Effector memory CD4-positive, alpha-beta T cell (primary cell): ENCODE measurements around the gene MAG.

ENCODE experiments used
- DNase-seq, 3 donors: peaks; one replicate each; pipeline ENCODE4 v3.0.0-alpha.2; 2020
- H3K27ac ChIP-seq: 2 replicates; pipeline ENCODE4 v1.7.0; 2013; ENCODE audit warnings: mild to moderate bottlenecking, low read length, moderate library complexity; ENCODE audit not compliant: insufficient read depth, poor library complexity, severe bottlenecking
- H3K27me3 ChIP-seq: replicated peaks from 2 replicates; pipeline ENCODE4 v1.7.0; 2013; ENCODE audit warnings: mild to moderate bottlenecking, low read length; ENCODE audit not compliant: insufficient read depth, control insufficient read depth, poor library complexity, severe bottlenecking
- H3K36me3 ChIP-seq: 2 replicates; pipeline ENCODE4 v1.7.0; 2013; ENCODE audit warnings: mild to moderate bottlenecking, low read length, moderate library complexity; ENCODE audit not compliant: control insufficient read depth, insufficient read depth
- H3K4me1 ChIP-seq: 2 replicates; pipeline ENCODE4 v1.7.0; 2013; ENCODE audit warnings: low read length, mild to moderate bottlenecking; ENCODE audit not compliant: control insufficient read depth, insufficient read depth, poor library complexity, severe bottlenecking
- H3K4me3 ChIP-seq: 2 replicates; pipeline ENCODE4 v1.7.0; 2013; ENCODE audit warnings: low read length, low read depth, mild to moderate bottlenecking; ENCODE audit not compliant: insufficient read depth, poor library complexity, severe bottlenecking
- H3K9me3 ChIP-seq: 2 replicates; pipeline ENCODE4 v1.7.0; 2013; ENCODE audit warnings: mild to moderate bottlenecking, low read length, moderate library complexity; ENCODE audit not compliant: control insufficient read depth

Gene MAG

DNA sequence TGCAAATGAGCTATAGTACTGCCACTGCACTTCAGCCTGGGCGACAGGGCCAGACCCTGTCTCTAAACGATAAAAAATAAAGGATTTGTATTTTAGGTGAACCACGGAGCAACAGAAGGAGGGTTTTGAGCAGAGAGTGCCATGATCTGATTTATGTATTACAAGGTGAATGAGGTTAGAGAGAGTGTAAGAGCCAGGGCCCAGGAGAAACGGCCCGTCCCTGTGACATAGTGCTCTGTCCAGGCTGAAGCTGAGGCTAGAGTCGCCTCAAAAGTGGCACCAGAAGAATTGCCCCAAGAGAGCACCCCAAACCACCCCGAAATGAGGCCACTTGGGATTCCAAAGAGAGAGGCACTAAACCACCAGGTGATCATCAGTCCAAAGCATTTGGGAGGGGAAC is 16.9 kb downstream of the MAG start:
- no peak for DNase-seq
- Histone ChIP-seq H3K4me3 (no peak overlapping the region), H3K9me3 (no peaks in the 10 kb centered on the region)

DNA sequence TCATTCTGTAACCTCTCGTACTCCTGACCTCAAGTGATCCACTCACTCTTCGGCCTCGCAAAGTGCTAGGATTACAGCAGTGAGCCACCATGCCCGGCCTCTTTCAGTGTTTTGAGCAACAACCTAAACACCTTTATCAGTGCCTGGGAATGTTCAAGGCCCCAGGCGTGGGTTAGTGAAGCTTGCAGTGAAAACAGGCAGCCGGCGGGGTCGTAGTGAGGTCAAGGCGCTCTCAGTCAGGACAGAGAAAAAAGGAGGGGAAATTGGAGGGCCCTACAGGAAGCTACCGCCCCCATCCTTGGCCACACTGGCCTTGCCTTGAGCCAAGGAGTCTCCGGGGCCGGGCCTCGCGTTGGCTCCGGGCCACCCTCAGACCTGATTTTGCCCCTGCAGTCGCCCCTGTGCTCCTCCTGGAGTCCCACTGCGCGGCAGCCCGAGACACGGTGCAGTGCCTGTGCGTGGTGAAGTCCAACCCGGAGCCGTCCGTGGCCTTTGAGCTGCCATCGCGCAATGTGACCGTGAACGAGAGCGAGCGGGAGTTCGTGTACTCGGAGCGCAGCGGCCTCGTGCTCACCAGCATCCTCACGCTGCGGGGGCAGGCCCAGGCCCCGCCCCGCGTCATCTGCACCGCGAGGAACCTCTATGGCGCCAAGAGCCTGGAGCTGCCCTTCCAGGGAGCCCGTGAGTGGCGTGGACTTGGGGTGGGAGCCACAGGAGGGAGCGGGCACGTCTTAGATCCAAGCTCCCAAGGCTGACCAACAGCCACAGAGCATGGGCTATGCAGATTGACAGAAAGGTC is 17.7 kb downstream of the MAG start:
- Histone ChIP-seq H3K4me3 (no peak overlapping the region), H3K4me1 (no peaks in the 10 kb centered on the region), H3K9me3 (no peaks in the 10 kb centered on the region), H3K27ac (no peak overlapping the region), H3K27me3 (no peaks in the 10 kb centered on the region), H3K36me3 (no peaks in the 10 kb centered on the region)
- no peak for DNase-seq

More for the DNA sequence above, 16.9 kb downstream of the MAG start:
- H3K36me3 ChIP-seq, result no peaks in the 10 kb centered on the region
- no peaks in the 10 kb centered on the region for H3K4me1 ChIP-seq
- H3K27ac ChIP-seq, result no peak overlapping the region
- no peaks in the 10 kb centered on the region for H3K27me3 ChIP-seq

DNA sequence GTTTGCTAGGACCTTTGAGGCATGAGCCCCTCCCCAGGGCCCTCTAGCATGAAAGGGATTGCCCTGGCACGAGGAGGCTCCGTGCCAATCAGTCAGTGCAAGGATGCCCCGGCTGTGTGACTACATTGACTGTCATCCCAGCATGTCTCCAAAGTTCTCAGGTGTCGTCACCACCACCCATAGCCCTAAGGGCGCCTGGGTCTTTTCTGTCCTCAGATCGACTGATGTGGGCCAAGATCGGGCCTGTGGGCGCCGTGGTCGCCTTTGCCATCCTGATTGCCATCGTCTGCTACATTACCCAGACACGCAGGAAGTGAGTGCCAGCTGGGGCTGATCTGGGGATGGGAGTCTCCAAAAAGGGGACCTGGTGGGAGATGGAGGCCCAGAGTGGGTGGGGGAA is 18.4 kb downstream of the MAG start:
- Histone ChIP-seq H3K27me3 (no peaks in the 10 kb centered on the region), H3K4me1 (no peaks in the 10 kb centered on the region), H3K27ac (no peak overlapping the region), H3K36me3 (no peaks in the 10 kb centered on the region), H3K4me3 (no peak overlapping the region), H3K9me3 (no peaks in the 10 kb centered on the region)
- DNase-seq, result no peak

DNA sequence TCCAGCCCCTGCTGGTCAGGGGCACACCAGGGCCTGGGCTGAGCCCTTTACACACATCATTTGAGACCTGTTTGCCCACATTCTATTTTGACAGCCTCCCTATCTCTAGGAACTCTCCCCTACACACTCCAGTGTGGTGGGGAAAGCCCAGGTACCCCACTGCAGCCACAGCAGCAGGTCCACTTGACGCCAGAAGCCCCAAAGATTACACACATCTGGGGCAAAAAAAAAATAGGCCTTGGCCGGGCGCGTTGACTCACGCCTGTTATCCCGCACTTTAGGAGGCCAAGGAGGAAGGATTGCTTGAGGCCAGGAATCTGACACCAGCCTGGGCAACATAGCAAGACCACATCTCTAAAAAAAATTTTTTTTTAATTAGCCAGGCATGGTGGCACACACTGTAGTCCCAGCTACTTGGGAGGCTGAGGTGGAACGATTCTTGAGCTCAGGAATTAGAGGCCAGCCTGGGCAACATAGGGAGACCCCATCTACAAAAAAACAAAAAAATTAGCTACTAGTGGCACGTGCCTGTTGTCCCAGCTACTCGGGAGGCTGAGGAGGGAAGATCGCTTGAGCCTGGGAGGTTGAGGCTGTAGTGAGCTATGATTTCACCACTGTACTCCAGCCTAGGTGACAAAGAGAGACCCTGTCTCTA is 19.0 kb downstream of the MAG start:
- no peak for DNase-seq
- H3K4me1 ChIP-seq, result no peaks in the 10 kb centered on the region
- no peak overlapping the region for H3K4me3 ChIP-seq
- H3K27me3 ChIP-seq, result no peaks in the 10 kb centered on the region
- H3K27ac ChIP-seq, result no peak overlapping the region
- no peaks in the 10 kb centered on the region for H3K9me3 ChIP-seq
- no peaks in the 10 kb centered on the region for H3K36me3 ChIP-seq

DNA sequence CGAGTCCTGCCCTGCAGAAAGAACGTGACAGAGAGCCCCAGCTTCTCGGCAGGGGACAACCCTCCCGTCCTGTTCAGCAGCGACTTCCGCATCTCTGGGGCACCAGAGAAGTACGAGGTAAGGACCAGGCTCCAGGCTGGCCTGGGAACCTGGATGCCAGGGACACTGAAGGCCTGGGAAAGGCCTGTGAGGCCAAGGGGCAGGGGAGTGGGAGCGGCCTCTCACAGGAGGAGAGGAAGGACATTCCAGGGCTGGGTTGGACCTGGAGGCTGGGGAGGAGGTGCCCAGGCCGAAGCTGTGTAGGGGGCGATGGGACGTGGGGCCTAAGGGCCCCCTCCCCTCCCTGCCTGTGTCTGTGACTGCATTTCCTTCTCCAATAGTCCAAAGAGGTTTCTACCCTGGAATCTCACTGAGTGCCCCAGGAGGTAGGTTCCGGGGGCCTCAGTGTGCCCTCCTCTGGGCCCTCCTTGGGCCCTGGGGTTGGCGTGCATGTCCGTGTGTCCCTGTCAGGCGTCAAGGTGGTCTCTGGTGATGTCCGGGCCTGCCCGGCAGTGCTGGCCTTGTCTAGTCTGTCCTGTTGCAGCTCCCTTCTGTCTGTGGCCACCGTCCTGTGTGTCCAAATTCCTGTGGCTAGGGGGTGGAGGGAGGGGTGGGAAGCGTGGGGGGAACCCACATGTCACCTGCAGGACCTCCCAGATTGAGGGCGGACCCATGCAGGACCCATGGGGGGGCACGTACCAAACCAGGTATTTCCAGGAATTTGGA is 20.1 kb downstream of the MAG start:
- Histone ChIP-seq H3K36me3 (no peaks in the 10 kb centered on the region), H3K4me1 (no peaks in the 10 kb centered on the region), H3K4me3 (no peak overlapping the region), H3K27me3 (no peaks in the 10 kb centered on the region), H3K27ac (no peak overlapping the region), H3K9me3 (no peaks in the 10 kb centered on the region)
- DNase-seq, result no peak

DNA sequence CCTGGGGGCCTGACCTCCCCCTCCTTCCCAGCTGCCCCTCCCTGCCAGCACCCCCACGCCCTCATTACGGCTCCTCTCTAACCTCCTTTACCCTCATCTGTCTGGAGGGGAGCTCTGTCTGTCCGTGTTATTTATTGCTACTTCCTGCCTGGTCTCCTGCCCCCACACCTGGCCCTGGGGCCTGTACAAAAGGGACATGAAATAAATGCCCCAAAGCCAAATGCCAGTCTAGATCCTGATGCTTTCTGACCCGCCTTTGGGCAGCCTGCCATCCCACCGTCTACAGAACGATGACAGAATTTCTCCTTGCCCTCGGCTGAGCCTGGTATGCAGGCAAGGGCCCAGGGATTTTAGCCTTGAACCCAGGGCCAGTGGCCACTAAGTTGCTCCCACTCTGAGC is 21.6 kb downstream of the MAG start:
- Histone ChIP-seq H3K9me3 (no peaks in the 10 kb centered on the region), H3K4me1 (no peaks in the 10 kb centered on the region), H3K27ac (no peak overlapping the region), H3K4me3 (no peak overlapping the region), H3K36me3 (no peaks in the 10 kb centered on the region), H3K27me3 (no peaks in the 10 kb centered on the region)
- no peak for DNase-seq

DNA sequence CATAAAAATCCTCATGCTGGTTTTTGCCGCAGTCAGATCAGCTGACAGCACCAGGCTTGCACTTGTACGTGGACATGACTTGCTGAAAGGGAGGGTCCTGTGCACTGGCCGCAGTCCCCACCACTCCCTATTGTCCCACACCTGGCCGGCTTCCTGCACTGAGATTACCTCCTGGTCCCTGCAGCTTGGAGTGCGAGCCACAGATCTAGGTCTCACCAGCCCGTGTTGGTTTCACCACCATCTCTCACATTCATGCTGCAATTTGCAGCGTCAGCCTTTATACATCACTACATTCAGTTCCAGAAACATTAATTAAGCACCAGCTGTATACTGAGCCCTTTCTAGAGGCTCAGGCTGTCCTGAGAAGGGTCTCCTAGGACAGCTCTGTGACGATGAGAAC is 22.1 kb downstream of the MAG start:
- Histone ChIP-seq H3K36me3 (no peaks in the 10 kb centered on the region), H3K9me3 (no peaks in the 10 kb centered on the region), H3K4me1 (peaks cover 3% of the 10 kb centered on the region), H3K27ac (no peak overlapping the region), H3K27me3 (no peaks in the 10 kb centered on the region), H3K4me3 (no peak overlapping the region)
- no peak for DNase-seq

DNA sequence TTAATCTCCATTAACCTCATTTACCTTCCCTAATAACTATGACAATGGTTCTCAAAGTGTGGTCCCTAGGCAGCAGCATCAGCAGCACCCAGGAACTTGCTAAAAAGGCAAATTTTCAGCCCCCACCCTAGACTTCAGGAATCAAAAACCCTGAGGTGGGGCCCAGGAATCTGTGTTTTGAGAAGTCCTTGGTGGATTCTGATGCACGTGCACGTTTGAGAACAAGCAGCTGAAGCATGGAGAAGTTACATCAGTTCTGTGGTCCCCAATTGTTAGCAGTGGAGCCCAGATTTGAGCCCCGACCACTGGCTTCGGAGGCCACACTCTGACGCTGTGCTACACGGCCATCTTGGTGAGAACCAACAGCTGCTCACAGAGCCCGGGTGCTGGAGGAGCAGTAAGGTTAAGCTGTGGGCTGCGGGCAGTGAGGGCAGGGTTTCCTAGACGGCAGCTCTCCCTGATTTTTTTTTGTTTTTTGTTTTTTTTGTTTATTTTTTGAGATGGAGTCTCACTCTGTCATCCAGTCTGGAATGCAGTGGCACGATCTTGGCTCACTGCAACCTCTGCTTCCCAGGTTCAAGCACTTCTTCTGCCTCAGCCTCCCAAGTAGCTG is 23.0 kb downstream of the MAG start:
- no peak for DNase-seq
- H3K9me3 ChIP-seq, result no peaks in the 10 kb centered on the region
- H3K4me3 ChIP-seq, result no peak overlapping the region
- H3K27ac ChIP-seq, result no peak overlapping the region
- no peaks in the 10 kb centered on the region for H3K27me3 ChIP-seq
- no peaks in the 10 kb centered on the region for H3K36me3 ChIP-seq
- peaks cover 5% of the 10 kb centered on the region for H3K4me1 ChIP-seq

DNA sequence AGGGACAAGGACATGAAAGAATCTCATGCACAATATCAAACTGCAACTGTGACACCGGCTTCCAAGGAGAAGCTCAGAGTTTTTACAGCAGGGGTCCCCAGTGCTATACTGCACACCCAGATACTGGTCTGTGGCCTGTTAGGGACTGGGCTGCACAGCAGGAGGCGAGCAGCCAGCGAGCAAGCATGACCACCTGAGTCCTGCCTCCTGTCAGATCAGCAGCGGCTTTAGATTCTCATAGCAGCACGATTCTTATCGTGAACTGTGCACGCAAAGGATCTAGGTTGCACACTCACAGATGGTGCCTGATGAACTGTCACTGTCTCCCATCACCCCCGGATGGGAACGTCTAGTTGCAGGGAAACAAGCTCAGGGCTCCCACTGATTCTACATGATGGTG is 23.9 kb downstream of the MAG start:
- Histone ChIP-seq H3K4me3 (no peak overlapping the region), H3K9me3 (no peaks in the 10 kb centered on the region), H3K4me1 (peaks cover 5% of the 10 kb centered on the region), H3K36me3 (no peaks in the 10 kb centered on the region), H3K27ac (no peak overlapping the region), H3K27me3 (no peaks in the 10 kb centered on the region)
- DNase-seq, result no peak
